H1 (cell line): ENCODE results near the gene GAB2. TPM values are rescaled to one million over a fixed set of nuclear protein-coding genes. Genes with fewer than 3 reads are reported as not detected.

ENCODE experiments used
- ATF2 ChIP-seq: IDR thresholded peaks from 2 replicates; pipeline ENCODE4 v1.6.1; 2012; ENCODE audit warnings: low read length, inconsistent platforms
- CHD7 ChIP-seq: fragments of 300-600 bp; sonication (generic); IDR thresholded peaks from 2 replicates; pipeline ENCODE4 v1.7.1; 2012; ENCODE audit warnings: low read length, moderate library complexity, mild to moderate bottlenecking, inconsistent platforms; ENCODE audit not compliant: insufficient replicate concordance
- GABPA ChIP-seq: IDR thresholded peaks from 2 replicates; pipeline ENCODE4 v1.6.1; 2011; ENCODE audit warnings: mild to moderate bottlenecking, low read length, moderate library complexity, borderline replicate concordance; ENCODE audit not compliant: insufficient read depth
- RXRA ChIP-seq: IDR thresholded peaks from 2 replicates; pipeline ENCODE4 v1.6.1; 2011; ENCODE audit warnings: low read depth, mild to moderate bottlenecking, low read length, moderate library complexity; ENCODE audit not compliant: insufficient read depth
- SAP30 ChIP-seq: fragments of 300-600 bp; sonication (generic); IDR thresholded peaks from 2 replicates; pipeline ENCODE4 v1.7.1; 2012; ENCODE audit warnings: low read length, moderate library complexity, mild to moderate bottlenecking, inconsistent platforms; ENCODE audit not compliant: insufficient read depth, insufficient replicate concordance
- SIN3A ChIP-seq, 2 experiments: IDR thresholded peaks in 1 of 2; conservative IDR thresholded peaks in 1 of 2; 2 replicates each; pipeline ENCODE4 v1.6.1; 2011 to 2012; ENCODE audit warnings: low read length in 2 of 2, improper control_type of control experiment in 1 of 2, low read depth in 1 of 2, mild to moderate bottlenecking in 1 of 2
- SIRT6 ChIP-seq: IDR thresholded peaks from one replicate; pipeline ENCODE4 v1.7.1; 2012; ENCODE audit warnings: low read length, inconsistent platforms
- SP4 ChIP-seq: IDR thresholded peaks from 2 replicates; pipeline ENCODE4 v1.6.1; 2012; ENCODE audit warnings: low read length, inconsistent platforms
- TAF7 ChIP-seq: optimal IDR thresholded peaks from 2 replicates; pipeline ENCODE3; 2011; ENCODE audit warnings: low read depth, mild to moderate bottlenecking, inconsistent platforms, low read length, moderate library complexity, borderline replicate concordance
- polyA plus RNA-seq, 7 experiments: library from polyadenylated mRNA; depleted of rRNA in 3 of 7; stranded (reverse) in 5 of 7; unstranded in 2 of 7; fragments of >200 nt in 5 of 7; fragments of 200-250 nt in 2 of 7; gene quantifications; 1 replicate in 5 of 7; 2 replicates in 1 of 7; 4 replicates in 1 of 7; pipeline versions ENCODE4 v1.2.1 to v1.2.3, GENCODE V29; 2011 to 2013; ENCODE audit warnings: missing spikeins in 2 of 7, mixed read lengths in 2 of 7
- total RNA-seq: library from RNA; stranded (reverse); fragmentation: NEBNext Ultra II Directional; extraction: Animal tissue kit (Norgen Biotek cat#: 25700); gene quantifications from 2 replicates; pipeline ENCODE4 v1.2.1, GENCODE V29; 2021

GAB2 gene
- total and polyA plus RNA-seq, 2 of the 8 experiments (the other 6 are each of a cell fraction or from before 2014, with no cell fraction given), result 6.3 to 14.0 TPM

GRCh38 chr11:78319453-78319955 lies 98.1 kb downstream of the GAB2 start (continued):
- TF ChIP-seq CHD7 (no peak), GABPA (no peak), SP4 (no peak), RXRA (no peak), TAF7 (no peak), SIN3A (conservative IDR thresholded peaks at IDR 0.05 in 1 of 2, IDR thresholded peaks at IDR 0.05 in 1 of 2; ENCODE audit: low read depth in 1 of 2, low read length in 2 of 2) (no peak), SIRT6 (no peak), SAP30 (no peak), ATF2 (no peak)
